ENCODE results near the gene CFAP97D1.

GRCh38 chr17:43757171-43757660, 23.0 kb upstream of the CFAP97D1 start:
- TF ChIP-seq E2F6 (IDR thresholded peaks at IDR 0.05; ENCODE audit: borderline replicate concordance, low read depth) (no peak), CTCF (IDR thresholded peaks at IDR 0.05) (no peak), JUN (IDR thresholded peaks at IDR 0.05) (no peak), BHLHE40 (IDR thresholded peaks at IDR 0.05; ENCODE audit: low read depth, low read length) (no peak), FOXS1 (CRISPR knock-in tag; IDR thresholded peaks at IDR 0.05) (no peak)

Data from A549 (cell line).